Activated CD8-positive, alpha-beta T cell treated with anti-CD3 and anti-CD28 coated beads, Interleukin-2, amount 10 ng/mL, durations not matched to agents 7 days and 5 days (primary cell): ENCODE results near the gene ACTG2. TPM values are rescaled to one million over a fixed set of nuclear protein-coding genes. Genes with fewer than 3 reads are reported as not detected.
"Not testable (repeated sequence)": the region's sequence is repeated elsewhere in the genome, so short reads cannot be mapped to it uniquely, and the experiment has no call there.

ENCODE experiments used
- ATAC-seq: fragments of 150-1000 bp; cut with Tn5 transposase; one replicate; pipeline ENCODE4 v1.10.0; 2021; ENCODE audit warnings: moderate library complexity
- CTCF ChIA-PET: fragments of 350-600 bp; sonication (Branson Sonifier 250); formaldehyde crosslinking; loops from one replicate; lab custom pipeline; 2021; ENCODE audit warnings: antibody characterized with exemption; lab: Charles Lee
- POLR2A ChIA-PET: fragments of 350-600 bp; sonication (Branson Sonifier 250); formaldehyde crosslinking; loops from one replicate; lab custom pipeline; 2021; ENCODE audit warnings: antibody characterized with exemption; lab: Charles Lee
- DNase-seq: peaks from one replicate; pipeline ENCODE4 v3.0.0-alpha.2; 2020
- H3K27ac Mint-ChIP-seq: one replicate; pipeline ENCODE4 v1.8.0; 2021; ENCODE audit warnings: mild to moderate bottlenecking, mixed read lengths
- H3K27me3 Mint-ChIP-seq: one replicate; pipeline ENCODE4 v1.8.0; 2021; ENCODE audit warnings: low read depth, mixed read lengths
- H3K36me3 Mint-ChIP-seq: one replicate; pipeline ENCODE4 v1.8.0; 2021; ENCODE audit warnings: low read depth, mixed read lengths
- H3K4me1 Mint-ChIP-seq: one replicate; pipeline ENCODE4 v1.8.0; 2021; ENCODE audit warnings: low read depth, mixed read lengths
- H3K4me3 Mint-ChIP-seq: one replicate; pipeline ENCODE4 v1.8.0; 2021; ENCODE audit warnings: mild to moderate bottlenecking, mixed read lengths
- H3K9me3 Mint-ChIP-seq: one replicate; pipeline ENCODE4 v1.8.0; 2022; ENCODE audit warnings: mixed read lengths; ENCODE audit not compliant: insufficient read depth
- total RNA-seq, 2 experiments: library from RNA; stranded (reverse); gene quantifications; one replicate each; pipeline ENCODE4 v1.2.3, GENCODE V29; 2021

The ACTG2 gene
- total RNA-seq, 2 experiments from 2014 or later = 0.81 TPM; not detected in 1

GRCh38 chr2:73938718-73939352 is 46.0 kb downstream of the ACTG2 start:
- CTCF ChIA-PET = interaction anchor here (0.5 to 1.9 kb wide), 10 partner anchors 9 to 212 kb away, joined by 3 to 7 read pairs (median 4); partner anchors contain the start of gene STAMBP
- POLR2A ChIA-PET = interaction anchor here (0.6 to 3.0 kb wide), 5 partner anchors 10 to 594 kb away, joined by 3 to 12 read pairs (median 3); partner anchors contain the start of genes BOLA3 and DGUOK
- Mint-ChIP-seq H3K27me3 (no peaks in the 10 kb centered on the region), H3K27ac (no peak overlapping the region), H3K9me3 (no peaks in the 10 kb centered on the region), H3K36me3 (peaks cover 59% of the 10 kb centered on the region), H3K4me3 (no peak overlapping the region), H3K4me1 (peaks cover 46% of the 10 kb centered on the region)
- no peak for DNase-seq
- peak; percentile 60 for ATAC-seq

- peak; percentile 63 for ATAC-seq
- no peak overlapping the region for H3K4me3 Mint-ChIP-seq
- no peaks in the 10 kb centered on the region for H3K27me3 Mint-ChIP-seq
- ChIA-PET CTCF (interaction anchor here (0.5 to 1.9 kb wide), 8 partner anchors 10 to 208 kb away, joined by 3 to 7 read pairs (median 4); partner anchors contain the start of gene STAMBP), POLR2A (interaction anchor here (0.6 to 3.0 kb wide), 3 partner anchors 10 to 208 kb away, joined by 3 to 12 read pairs (median 3); partner anchors contain the start of genes BOLA3 and DGUOK)
- peaks cover 58% of the 10 kb centered on the region for H3K36me3 Mint-ChIP-seq
- H3K4me1 Mint-ChIP-seq = peaks cover 48% of the 10 kb centered on the region
- no peaks in the 10 kb centered on the region for H3K9me3 Mint-ChIP-seq
- H3K27ac Mint-ChIP-seq = no peak overlapping the region
- DNase-seq = peak; percentile 35
Measured at GRCh38 chr2:73939419-73939818, 46.6 kb downstream of the ACTG2 start.

- CTCF ChIA-PET = interaction anchor here (1.7 kb wide), 1 partner anchor 113 kb away, joined by 7 read pairs; no protein-coding TSS in a partner anchor
- H3K27ac Mint-ChIP-seq, H3K27me3 Mint-ChIP-seq, H3K4me3 Mint-ChIP-seq, ATAC-seq, POLR2A ChIA-PET, DNase-seq, H3K9me3 Mint-ChIP-seq: not testable (repeated sequence)
- Mint-ChIP-seq H3K4me1 (peaks cover 51% of the 10 kb centered on the region), H3K36me3 (peaks cover 62% of the 10 kb centered on the region)
Measured at GRCh38 chr2:73940066-73940465, 47.3 kb downstream of the ACTG2 start.

GRCh38 chr2:73942664-73943063 is 49.9 kb downstream of the ACTG2 start:
- H3K4me3 Mint-ChIP-seq = no peak overlapping the region
- POLR2A ChIA-PET = no interaction called here
- ATAC-seq (no peak), DNase-seq (no peak)
- H3K27ac Mint-ChIP-seq = no peak overlapping the region
- no peaks in the 10 kb centered on the region for H3K9me3 Mint-ChIP-seq
- peaks cover 36% of the 10 kb centered on the region for H3K4me1 Mint-ChIP-seq
- CTCF ChIA-PET = interaction anchor here (0.7 kb wide), 1 partner anchor 70 kb away, joined by 3 read pairs; no protein-coding TSS in a partner anchor
- no peaks in the 10 kb centered on the region for H3K27me3 Mint-ChIP-seq
- peaks cover 61% of the 10 kb centered on the region for H3K36me3 Mint-ChIP-seq

- no peak for ATAC-seq
- ChIA-PET CTCF (interaction anchor here (1.4 to 1.9 kb wide), 4 partner anchors 36 to 118 kb away, joined by 3 to 6 read pairs (median 4); partner anchors contain the start of gene STAMBP), POLR2A (no interaction called here)
- Mint-ChIP-seq H3K27ac (no peak overlapping the region), H3K36me3 (peaks cover 63% of the 10 kb centered on the region), H3K27me3 (no peaks in the 10 kb centered on the region), H3K4me1 (peaks cover 34% of the 10 kb centered on the region), H3K4me3 (no peak overlapping the region), H3K9me3 (no peaks in the 10 kb centered on the region)
- DNase-seq = no peak
Measured at GRCh38 chr2:73944714-73945113, 51.9 kb downstream of the ACTG2 start.

- DNase-seq = no peak
- H3K9me3 Mint-ChIP-seq = no peaks in the 10 kb centered on the region
- peaks cover 62% of the 10 kb centered on the region for H3K36me3 Mint-ChIP-seq
- ATAC-seq = no peak
- POLR2A ChIA-PET = no interaction called here
- H3K27ac Mint-ChIP-seq = no peak overlapping the region
- H3K27me3 Mint-ChIP-seq = no peaks in the 10 kb centered on the region
- H3K4me3 Mint-ChIP-seq = no peak overlapping the region
- H3K4me1 Mint-ChIP-seq = peaks cover 32% of the 10 kb centered on the region
- CTCF ChIA-PET = interaction anchor here (1.2 kb wide), 1 partner anchor 232 kb away, joined by 3 read pairs; the partner anchor contains the start of gene MOB1A
Measured at GRCh38 chr2:73946215-73946614, 53.4 kb downstream of the ACTG2 start.

- DNase-seq (no peak), ATAC-seq (no peak)
- H3K4me3 Mint-ChIP-seq = no peak overlapping the region
- no peaks in the 10 kb centered on the region for H3K27me3 Mint-ChIP-seq
- no peaks in the 10 kb centered on the region for H3K9me3 Mint-ChIP-seq
- POLR2A ChIA-PET = no interaction called here
- peaks cover 36% of the 10 kb centered on the region for H3K4me1 Mint-ChIP-seq
- CTCF ChIA-PET = interaction anchor here (0.7 to 1.2 kb wide), 2 partner anchors 66 to 232 kb away, joined by 3 read pairs; partner anchors contain the start of gene MOB1A
- peaks cover 67% of the 10 kb centered on the region for H3K36me3 Mint-ChIP-seq
- no peak overlapping the region for H3K27ac Mint-ChIP-seq
Measured at GRCh38 chr2:73946666-73947065, 53.9 kb downstream of the ACTG2 start.

GRCh38 chr2:73947412-73948018 is 54.7 kb downstream of the ACTG2 start:
- DNase-seq (no peak), ATAC-seq (no peak)
- H3K36me3 Mint-ChIP-seq = peaks cover 74% of the 10 kb centered on the region
- H3K4me3 Mint-ChIP-seq = no peak overlapping the region
- POLR2A ChIA-PET = interaction anchor here (1.0 kb wide), 1 partner anchor 178 kb away, joined by 3 read pairs; no protein-coding TSS in a partner anchor
- CTCF ChIA-PET = interaction anchor here (0.7 kb wide), 1 partner anchor 65 kb away, joined by 3 read pairs; no protein-coding TSS in a partner anchor
- peaks cover 42% of the 10 kb centered on the region for H3K4me1 Mint-ChIP-seq
- H3K9me3 Mint-ChIP-seq = no peaks in the 10 kb centered on the region
- no peak overlapping the region for H3K27ac Mint-ChIP-seq
- H3K27me3 Mint-ChIP-seq = no peaks in the 10 kb centered on the region

GRCh38 chr2:73949802-73950201 is 57.0 kb downstream of the ACTG2 start:
- Mint-ChIP-seq H3K27ac (no peak overlapping the region), H3K4me1 (peaks cover 40% of the 10 kb centered on the region), H3K27me3 (no peaks in the 10 kb centered on the region), H3K9me3 (no peaks in the 10 kb centered on the region), H3K36me3 (peaks cover 72% of the 10 kb centered on the region), H3K4me3 (no peak overlapping the region)
- CTCF ChIA-PET = interaction anchor here (1.3 to 1.9 kb wide), 2 partner anchors 11 to 24 kb away, joined by 3 to 6 read pairs; no protein-coding TSS in a partner anchor
- no peak for DNase-seq
- no peak for ATAC-seq
- POLR2A ChIA-PET = interaction anchor here (1.4 kb wide), 1 partner anchor 22 kb away, joined by 6 read pairs; no protein-coding TSS in a partner anchor

- Mint-ChIP-seq H3K4me3 (no peak overlapping the region), H3K27me3 (no peaks in the 10 kb centered on the region), H3K9me3 (no peaks in the 10 kb centered on the region), H3K4me1 (peaks cover 41% of the 10 kb centered on the region), H3K36me3 (peaks cover 67% of the 10 kb centered on the region), H3K27ac (peak overlapping the region; percentile 68)
- DNase-seq = no peak
- ATAC-seq = no peak
- ChIA-PET CTCF (interaction anchor here (1.2 kb wide), 1 partner anchor 15 kb away, joined by 3 read pairs; no protein-coding TSS in a partner anchor), POLR2A (interaction anchor here (1.4 kb wide), 1 partner anchor 26 kb away, joined by 3 read pairs; no protein-coding TSS in a partner anchor)
Measured at GRCh38 chr2:73952499-73953446, 60.0 kb downstream of the ACTG2 start.
